HEK293 (cell line): ENCODE results near the gene PTPRK.

Experiments used
- CTCF ChIA-PET: fragments of 350-600 bp; formaldehyde crosslinking; extraction: SDS; loops from one replicate; lab custom pipeline; 2021; ENCODE audit warnings: antibody characterized with exemption; lab: Yijun Ruan, JAX
- POLR2A ChIA-PET: fragments of 300-600 bp; formaldehyde crosslinking; extraction: SDS; loops from one replicate; lab custom pipeline; 2020; ENCODE audit warnings: antibody characterized with exemption, inconsistent platforms; lab: Yijun Ruan, JAX
- H3K27ac ChIP-seq: fragments of 200-500 bp; sonication (Bioruptor generic); 2 replicates; pipeline ENCODE4 v1.5.1; 2014; ENCODE audit warnings: low read depth, low read length, control low read depth, inconsistent platforms; ENCODE audit errors: extremely low read depth
- H3K36me3 ChIP-seq, 2 experiments: fragments of 200-500 bp in 1 of 2; sonication (Bioruptor generic) in 1 of 2; 1 replicate in 1 of 2; 2 replicates in 1 of 2; pipeline ENCODE4 v1.5.1; 2014 to 2017; ENCODE audit warnings: inconsistent platforms in 2 of 2, low read length in 2 of 2; ENCODE audit not compliant: control insufficient read depth in 2 of 2, insufficient read depth in 1 of 2
- H3K4me1 ChIP-seq: fragments of 200-500 bp; sonication (Bioruptor generic); 2 replicates; pipeline ENCODE4 v1.5.1; 2014; ENCODE audit warnings: mild to moderate bottlenecking, low read length, inconsistent platforms; ENCODE audit not compliant: control insufficient read depth, insufficient read depth
- H3K4me3 ChIP-seq: 2 replicates; pipeline ENCODE4 v1.5.1; 2011; ENCODE audit warnings: low read depth, mild to moderate bottlenecking, control low read depth, low read length, moderate library complexity
- H3K9me3 ChIP-seq: fragments of 200-500 bp; sonication (Bioruptor generic); 2 replicates; pipeline ENCODE4 v1.5.1; 2014; ENCODE audit warnings: low read depth, low read length, inconsistent platforms; ENCODE audit not compliant: control insufficient read depth, insufficient read depth
- EGR2 ChIP-seq: fragments of 450-650 bp; formaldehyde crosslinking; IDR thresholded peaks from 2 replicates; pipeline ENCODE4 v1.5.1; 2016; ENCODE audit warnings: low read depth, missing biosample characterization, missing genetic modification characterization
- FEZF1 ChIP-seq: fragments of 450-650 bp; formaldehyde crosslinking; IDR thresholded peaks from 2 replicates; pipeline ENCODE4 v1.5.1; 2016; ENCODE audit warnings: missing biosample characterization, missing genetic modification characterization
- GFI1B ChIP-seq: fragments of 450-650 bp; formaldehyde crosslinking; IDR thresholded peaks from 2 replicates; pipeline ENCODE4 v1.5.1; 2016; ENCODE audit warnings: missing biosample characterization, missing genetic modification characterization
- GLIS1 ChIP-seq: fragments of 450-650 bp; formaldehyde crosslinking; IDR thresholded peaks from 2 replicates; pipeline ENCODE4 v1.5.1; 2016; ENCODE audit warnings: missing biosample characterization, missing genetic modification characterization
- HOXD13 ChIP-seq: sonication (generic); formaldehyde crosslinking; IDR thresholded peaks from 2 replicates; pipeline ENCODE4 v1.8.0; 2022; ENCODE audit warnings: missing genetic modification reagents, borderline replicate concordance
- KLF9 ChIP-seq: fragments of 450-650 bp; formaldehyde crosslinking; IDR thresholded peaks from 2 replicates; pipeline ENCODE4 v1.5.1; 2016; ENCODE audit warnings: missing biosample characterization, missing genetic modification characterization, low read depth
- MYNN ChIP-seq: fragments of 450-650 bp; formaldehyde crosslinking; IDR thresholded peaks from 2 replicates; pipeline ENCODE4 v1.5.1; 2016; ENCODE audit warnings: missing biosample characterization, missing genetic modification characterization, borderline replicate concordance
- MZF1 ChIP-seq: fragments of 450-650 bp; formaldehyde crosslinking; IDR thresholded peaks from 2 replicates; pipeline ENCODE4 v1.5.1; 2017; ENCODE audit warnings: missing biosample characterization, missing genetic modification characterization, borderline replicate concordance
- TRIM28 ChIP-seq: IDR thresholded peaks from 2 replicates; pipeline ENCODE4 v1.6.1; 2011; ENCODE audit warnings: low read length, control low read depth, borderline replicate concordance
- YY2 ChIP-seq: fragments of 450-650 bp; formaldehyde crosslinking; IDR thresholded peaks from 2 replicates; pipeline ENCODE4 v1.5.1; 2016; ENCODE audit warnings: missing biosample characterization, missing genetic modification characterization
- ZBTB17 ChIP-seq: fragments of 450-650 bp; formaldehyde crosslinking; IDR thresholded peaks from 2 replicates; pipeline ENCODE4 v1.5.1; 2016; ENCODE audit warnings: missing biosample characterization, missing genetic modification characterization
- ZBTB20 ChIP-seq: fragments of 450-650 bp; formaldehyde crosslinking; IDR thresholded peaks from 2 replicates; pipeline ENCODE4 v1.5.1; 2016; ENCODE audit warnings: missing biosample characterization, missing genetic modification characterization
- ZBTB8A ChIP-seq: fragments of 450-650 bp; formaldehyde crosslinking; IDR thresholded peaks from 2 replicates; pipeline ENCODE4 v1.5.1; 2016; ENCODE audit warnings: missing biosample characterization, missing genetic modification characterization
- ZNF138 ChIP-seq: fragments of 450-650 bp; formaldehyde crosslinking; IDR thresholded peaks from 2 replicates; pipeline ENCODE4 v1.5.1; 2016; ENCODE audit warnings: missing biosample characterization, missing genetic modification characterization, borderline replicate concordance
- ZNF184 ChIP-seq: fragments of 450-650 bp; IDR thresholded peaks from 2 replicates; pipeline ENCODE4 v1.5.1; 2018; ENCODE audit warnings: missing biosample characterization, mild to moderate bottlenecking, missing genetic modification characterization
- ZNF223 ChIP-seq: fragments of 450-650 bp; formaldehyde crosslinking; IDR thresholded peaks from 2 replicates; pipeline ENCODE4 v1.5.1; 2016; ENCODE audit warnings: missing biosample characterization, missing genetic modification characterization
- ZNF239 ChIP-seq: fragments of 450-650 bp; formaldehyde crosslinking; IDR thresholded peaks from 2 replicates; pipeline ENCODE4 v1.5.1; 2016; ENCODE audit warnings: missing biosample characterization, missing genetic modification characterization
- ZNF324 ChIP-seq: fragments of 450-650 bp; formaldehyde crosslinking; IDR thresholded peaks from 2 replicates; pipeline ENCODE4 v1.5.1; 2016; ENCODE audit warnings: missing biosample characterization, missing genetic modification characterization
- ZNF350 ChIP-seq: fragments of 450-650 bp; formaldehyde crosslinking; IDR thresholded peaks from 2 replicates; pipeline ENCODE4 v1.5.0; 2017; ENCODE audit warnings: missing biosample characterization, mild to moderate bottlenecking, missing genetic modification characterization
- ZNF391 ChIP-seq: fragments of 450-650 bp; formaldehyde crosslinking; IDR thresholded peaks from 2 replicates; pipeline ENCODE4 v1.5.1; 2016; ENCODE audit warnings: low read depth, missing biosample characterization, missing genetic modification characterization, borderline replicate concordance
- ZNF530 ChIP-seq: fragments of 450-650 bp; formaldehyde crosslinking; IDR thresholded peaks from 2 replicates; pipeline ENCODE4 v1.5.1; 2016; ENCODE audit warnings: low read depth, missing biosample characterization, missing genetic modification characterization
- ZNF544 ChIP-seq: fragments of 450-650 bp; formaldehyde crosslinking; IDR thresholded peaks from 2 replicates; pipeline ENCODE4 v1.5.0; 2017; ENCODE audit warnings: missing biosample characterization, missing genetic modification characterization
- ZNF555 ChIP-seq: fragments of 450-650 bp; formaldehyde crosslinking; conservative IDR thresholded peaks from 2 replicates; pipeline ENCODE4 v1.5.1; 2017; ENCODE audit warnings: missing biosample characterization, mild to moderate bottlenecking, missing genetic modification characterization, inconsistent platforms
- ZNF658 ChIP-seq: fragments of 450-650 bp; formaldehyde crosslinking; IDR thresholded peaks from 2 replicates; pipeline ENCODE4; 2016; ENCODE audit warnings: missing biosample characterization, missing genetic modification characterization
- ZNF776 ChIP-seq: fragments of 450-650 bp; formaldehyde crosslinking; IDR thresholded peaks from 2 replicates; pipeline ENCODE4 v1.5.0; 2017; ENCODE audit warnings: missing biosample characterization, missing genetic modification characterization, borderline replicate concordance
- ZNF785 ChIP-seq: fragments of 450-650 bp; formaldehyde crosslinking; IDR thresholded peaks from 2 replicates; pipeline ENCODE4 v1.5.1; 2016; ENCODE audit warnings: missing biosample characterization, missing genetic modification characterization
- ZXDB ChIP-seq: fragments of 450-650 bp; formaldehyde crosslinking; IDR thresholded peaks from 2 replicates; pipeline ENCODE4 v1.5.1; 2016; ENCODE audit warnings: missing biosample characterization, missing genetic modification characterization
- TF ChIP-seq, protein P1 (sequence below): fragments of 450-650 bp; formaldehyde crosslinking; IDR thresholded peaks from 2 replicates; pipeline ENCODE4 v1.5.1; 2016; ENCODE audit warnings: missing biosample characterization, missing genetic modification characterization
- TF ChIP-seq, protein P2 (sequence below): fragments of 450-650 bp; formaldehyde crosslinking; IDR thresholded peaks from 2 replicates; pipeline ENCODE4 v1.5.1; 2016; ENCODE audit warnings: missing biosample characterization, missing genetic modification characterization
- TF ChIP-seq, protein P3 (sequence below): sonication (generic); formaldehyde crosslinking; IDR thresholded peaks from 2 replicates; pipeline ENCODE4 v1.8.1; 2022; ENCODE audit warnings: mild to moderate bottlenecking, moderate library complexity, missing genetic modification reagents
- TF ChIP-seq, protein P4 (sequence below): fragments of 450-650 bp; formaldehyde crosslinking; IDR thresholded peaks from 2 replicates; pipeline ENCODE4; 2016; ENCODE audit warnings: missing biosample characterization, missing genetic modification characterization
- TF ChIP-seq, protein P5 (sequence below): fragments of 450-650 bp; formaldehyde crosslinking; IDR thresholded peaks from 2 replicates; pipeline ENCODE4 v1.5.1; 2017; ENCODE audit warnings: missing biosample characterization, missing genetic modification characterization

Gene PTPRK

DNA sequence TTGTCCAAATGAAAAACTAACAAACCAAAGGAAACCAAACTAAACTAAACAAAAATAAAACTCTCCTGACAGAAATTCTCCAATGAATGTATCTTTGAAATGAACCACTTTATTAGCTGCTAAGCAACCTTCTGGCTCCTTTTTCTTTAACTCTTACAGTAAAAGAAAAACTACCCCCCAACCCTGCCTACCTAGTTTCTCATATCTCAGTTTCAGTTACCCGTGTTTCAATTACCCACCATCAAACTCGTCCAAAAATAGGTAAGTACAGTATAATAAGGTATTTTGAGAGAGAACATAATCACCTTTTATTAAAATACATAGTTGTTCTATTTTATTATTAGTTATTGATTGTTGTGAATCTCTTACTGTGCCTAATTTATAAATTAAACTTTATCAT is 442.1 kb downstream of the PTPRK start:
- peaks cover 0 to 5% of the 10 kb centered on the region in 2 experiments; a peak in 1 of 3 replicates for H3K36me3 ChIP-seq
- CTCF ChIA-PET, result interaction anchor here (0.7 kb wide), 1 partner anchor 13 kb away, joined by 3 read pairs; no protein-coding TSS in a partner anchor
- POLR2A ChIA-PET, result no interaction called here

DNA sequence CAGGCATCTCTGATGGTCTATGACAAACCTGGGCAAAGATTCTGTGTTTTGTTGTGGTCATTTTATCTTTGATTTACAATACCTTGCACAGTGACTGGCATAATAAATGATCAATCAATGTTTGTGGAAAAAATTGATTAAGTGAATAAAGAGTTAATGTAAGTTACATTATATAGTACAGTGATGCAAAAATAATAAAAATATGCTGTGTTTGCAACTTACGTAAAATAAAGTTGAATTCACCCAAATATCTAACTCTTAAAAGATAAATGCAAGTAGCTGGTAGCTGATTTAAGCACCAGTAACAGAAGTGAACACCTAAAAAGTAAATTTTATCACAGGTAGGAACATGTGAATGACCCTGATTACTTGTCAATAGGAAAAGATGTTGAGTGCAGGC is 443.6 kb downstream of the PTPRK start:
- POLR2A ChIA-PET, result no interaction called here

More for the DNA sequence above, 442.1 kb downstream of the PTPRK start:
- TF ChIP-seq ZNF239 (tag by site-specific recombination) (no peak), GFI1B (tag by site-specific recombination) (no peak), ZNF391 (tag by site-specific recombination) (no peak), ZNF138 (tag by site-specific recombination) (no peak), ZBTB17 (tag by site-specific recombination) (no peak), ZNF544 (no peak), ZNF324 (tag by site-specific recombination) (no peak)
- TF ChIP-seq, protein P1, sequence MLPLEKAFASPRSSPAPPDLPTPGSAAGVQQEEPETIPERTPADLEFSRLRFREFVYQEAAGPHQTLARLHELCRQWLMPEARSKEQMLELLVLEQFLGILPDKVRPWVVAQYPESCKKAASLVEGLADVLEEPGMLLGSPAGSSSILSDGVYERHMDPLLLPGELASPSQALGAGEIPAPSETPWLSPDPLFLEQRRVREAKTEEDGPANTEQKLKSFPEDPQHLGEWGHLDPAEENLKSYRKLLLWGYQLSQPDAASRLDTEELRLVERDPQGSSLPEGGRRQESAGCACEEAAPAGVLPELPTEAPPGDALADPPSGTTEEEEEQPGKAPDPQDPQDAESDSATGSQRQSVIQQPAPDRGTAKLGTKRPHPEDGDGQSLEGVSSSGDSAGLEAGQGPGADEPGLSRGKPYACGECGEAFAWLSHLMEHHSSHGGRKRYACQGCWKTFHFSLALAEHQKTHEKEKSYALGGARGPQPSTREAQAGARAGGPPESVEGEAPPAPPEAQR, result no peak
- no peaks in the 10 kb centered on the region for H3K9me3 ChIP-seq
- no peak overlapping the region for H3K27ac ChIP-seq
- no peak overlapping the region for H3K4me3 ChIP-seq
- H3K4me1 ChIP-seq, result no peaks in the 10 kb centered on the region

DNA sequence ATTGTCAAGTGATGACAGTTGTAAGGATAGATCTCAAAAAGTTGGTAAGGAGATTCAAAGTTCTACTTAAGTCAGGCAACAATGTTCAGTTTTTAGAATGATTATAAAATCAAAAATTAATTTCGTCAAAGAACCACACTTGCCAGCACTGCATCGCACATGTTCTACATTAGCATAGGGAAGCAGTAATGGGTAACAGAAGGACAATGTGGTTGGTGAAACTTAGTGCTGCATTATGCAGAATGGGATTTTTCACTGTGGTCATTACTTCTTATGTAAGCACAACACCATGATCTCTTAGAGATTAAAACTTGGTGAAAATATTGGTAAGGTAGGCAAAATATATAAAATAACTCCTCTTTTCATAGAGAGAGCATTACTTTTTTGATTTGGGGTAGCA is 445.8 kb downstream of the PTPRK start:
- Histone ChIP-seq H3K4me3 (no peak overlapping the region), H3K9me3 (no peaks in the 10 kb centered on the region), H3K4me1 (no peaks in the 10 kb centered on the region), H3K27ac (no peak overlapping the region), H3K36me3 (peaks cover 0 to 2% of the 10 kb centered on the region in 2 experiments; a peak in 1 of 3 replicates)
- POLR2A ChIA-PET, result no interaction called here
- CTCF ChIA-PET, result interaction anchor here (0.7 kb wide), 1 partner anchor 44 kb away, joined by 3 read pairs; no protein-coding TSS in a partner anchor
- TF ChIP-seq KLF9 (tag by site-specific recombination), result no peak
- no peak for TF ChIP-seq ZNF785
- TF ChIP-seq, protein P2, sequence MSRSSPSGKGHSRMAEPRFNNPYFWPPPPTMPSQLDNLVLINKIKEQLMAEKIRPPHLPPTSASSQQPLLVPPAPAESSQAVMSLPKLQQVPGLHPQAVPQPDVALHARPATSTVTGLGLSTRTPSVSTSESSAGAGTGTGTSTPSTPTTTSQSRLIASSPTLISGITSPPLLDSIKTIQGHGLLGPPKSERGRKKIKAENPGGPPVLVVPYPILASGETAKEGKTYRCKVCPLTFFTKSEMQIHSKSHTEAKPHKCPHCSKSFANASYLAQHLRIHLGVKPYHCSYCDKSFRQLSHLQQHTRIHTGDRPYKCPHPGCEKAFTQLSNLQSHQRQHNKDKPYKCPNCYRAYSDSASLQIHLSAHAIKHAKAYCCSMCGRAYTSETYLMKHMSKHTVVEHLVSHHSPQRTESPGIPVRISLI (tag by site-specific recombination), result no peak
- no peak for TF ChIP-seq ZNF555 (tag by site-specific recombination)
- TF ChIP-seq, protein P3, sequence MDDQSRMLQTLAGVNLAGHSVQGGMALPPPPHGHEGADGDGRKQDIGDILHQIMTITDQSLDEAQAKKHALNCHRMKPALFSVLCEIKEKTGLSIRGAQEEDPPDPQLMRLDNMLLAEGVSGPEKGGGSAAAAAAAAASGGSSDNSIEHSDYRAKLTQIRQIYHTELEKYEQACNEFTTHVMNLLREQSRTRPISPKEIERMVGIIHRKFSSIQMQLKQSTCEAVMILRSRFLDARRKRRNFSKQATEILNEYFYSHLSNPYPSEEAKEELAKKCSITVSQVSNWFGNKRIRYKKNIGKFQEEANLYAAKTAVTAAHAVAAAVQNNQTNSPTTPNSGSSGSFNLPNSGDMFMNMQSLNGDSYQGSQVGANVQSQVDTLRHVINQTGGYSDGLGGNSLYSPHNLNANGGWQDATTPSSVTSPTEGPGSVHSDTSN, result no peak
- TF ChIP-seq ZNF658 (tag by site-specific recombination), result no peak
- no peak for TF ChIP-seq GLIS1 (tag by site-specific recombination)
- no peak for TF ChIP-seq HOXD13
- TF ChIP-seq ZNF223, result no peak
- TF ChIP-seq, protein P4, sequence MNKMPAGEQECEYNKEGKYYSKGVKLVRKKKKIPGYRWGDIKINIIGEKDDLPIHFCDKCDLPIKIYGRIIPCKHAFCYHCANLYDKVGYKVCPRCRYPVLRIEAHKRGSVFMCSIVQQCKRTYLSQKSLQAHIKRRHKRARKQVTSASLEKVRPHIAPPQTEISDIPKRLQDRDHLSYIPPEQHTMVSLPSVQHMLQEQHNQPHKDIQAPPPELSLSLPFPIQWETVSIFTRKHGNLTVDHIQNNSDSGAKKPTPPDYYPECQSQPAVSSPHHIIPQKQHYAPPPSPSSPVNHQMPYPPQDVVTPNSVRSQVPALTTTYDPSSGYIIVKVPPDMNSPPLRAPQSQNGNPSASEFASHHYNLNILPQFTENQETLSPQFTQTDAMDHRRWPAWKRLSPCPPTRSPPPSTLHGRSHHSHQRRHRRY (tag by site-specific recombination), result no peak
- no peak for TF ChIP-seq MZF1 (tag by site-specific recombination)
- no peak for TF ChIP-seq TRIM28
- no peak for TF ChIP-seq ZBTB20
- TF ChIP-seq ZNF530, result no peak

More for the DNA sequence above, 443.6 kb downstream of the PTPRK start:
- Histone ChIP-seq H3K4me3 (no peak overlapping the region), H3K27ac (no peak overlapping the region), H3K4me1 (no peaks in the 10 kb centered on the region), H3K36me3 (peaks cover 0 to 2% of the 10 kb centered on the region in 2 experiments; a peak in 1 of 3 replicates), H3K9me3 (no peaks in the 10 kb centered on the region)
- TF ChIP-seq FEZF1 (tag by site-specific recombination) (no peak), ZXDB (tag by site-specific recombination) (no peak), MYNN (tag by site-specific recombination) (no peak), ZNF776 (tag by site-specific recombination) (no peak), ZNF350 (tag by site-specific recombination) (no peak), YY2 (tag by site-specific recombination) (no peak), ZNF184 (no peak), ZBTB8A (no peak), EGR2 (no peak), ZNF223 (no peak)
- TF ChIP-seq, protein P5, sequence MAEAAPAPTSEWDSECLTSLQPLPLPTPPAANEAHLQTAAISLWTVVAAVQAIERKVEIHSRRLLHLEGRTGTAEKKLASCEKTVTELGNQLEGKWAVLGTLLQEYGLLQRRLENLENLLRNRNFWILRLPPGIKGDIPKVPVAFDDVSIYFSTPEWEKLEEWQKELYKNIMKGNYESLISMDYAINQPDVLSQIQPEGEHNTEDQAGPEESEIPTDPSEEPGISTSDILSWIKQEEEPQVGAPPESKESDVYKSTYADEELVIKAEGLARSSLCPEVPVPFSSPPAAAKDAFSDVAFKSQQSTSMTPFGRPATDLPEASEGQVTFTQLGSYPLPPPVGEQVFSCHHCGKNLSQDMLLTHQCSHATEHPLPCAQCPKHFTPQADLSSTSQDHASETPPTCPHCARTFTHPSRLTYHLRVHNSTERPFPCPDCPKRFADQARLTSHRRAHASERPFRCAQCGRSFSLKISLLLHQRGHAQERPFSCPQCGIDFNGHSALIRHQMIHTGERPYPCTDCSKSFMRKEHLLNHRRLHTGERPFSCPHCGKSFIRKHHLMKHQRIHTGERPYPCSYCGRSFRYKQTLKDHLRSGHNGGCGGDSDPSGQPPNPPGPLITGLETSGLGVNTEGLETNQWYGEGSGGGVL (tag by site-specific recombination), result no peak
- CTCF ChIA-PET, result no interaction called here
